Astrocyte (in vitro differentiated cells and primary cell): ENCODE measurements around the gene IFIT3.

ENCODE experiments used
- CTCF ChIP-seq: IDR thresholded peaks from 2 replicates; pipeline ENCODE4 v1.5.1; 2011; ENCODE audit warnings: low read depth, mild to moderate bottlenecking, inconsistent platforms, low read length, moderate library complexity; ENCODE audit not compliant: insufficient read depth
- EZH2 ChIP-seq: IDR thresholded peaks from 2 replicates; pipeline ENCODE4 v1.6.1; 2012; ENCODE audit warnings: mild to moderate bottlenecking, low read length, inconsistent platforms; ENCODE audit not compliant: insufficient read depth

- TF ChIP-seq CTCF (no peak), EZH2 (no peak)
These were observed 24.2 kb downstream of the IFIT3 start for GRCh38 chr10:89351780-89352597.
